ACC112 (cell line): Measurements from ENCODE around the gene C6orf118.

Experiments used
- H2AFZ ChIP-seq: fragments of 200-600 bp; sonication (generic); one replicate; pipeline ENCODE4 v1.6.0; 2017; ENCODE audit warnings: antibody characterized with exemption, low read length; ENCODE audit not compliant: unreplicated experiment
- H3K27ac ChIP-seq: fragments of 200-600 bp; sonication (generic); 2 replicates; pipeline ENCODE4 v1.5.1; 2014; ENCODE audit warnings: low read depth, mild to moderate bottlenecking, antibody characterized with exemption, low read length, moderate library complexity
- H3K27me3 ChIP-seq: fragments of 200-600 bp; sonication (generic); 2 replicates; pipeline ENCODE4 v1.6.1; 2014; ENCODE audit warnings: mild to moderate bottlenecking, antibody characterized with exemption, low read length, moderate library complexity, mixed read lengths; ENCODE audit not compliant: insufficient read depth
- H3K36me3 ChIP-seq: fragments of 200-600 bp; sonication (generic); 2 replicates; pipeline ENCODE4 v1.6.1; 2016; ENCODE audit warnings: mild to moderate bottlenecking, antibody characterized with exemption, low read length, moderate library complexity, mixed read lengths; ENCODE audit not compliant: insufficient read depth
- H3K4me1 ChIP-seq: fragments of 200-600 bp; sonication (generic); one replicate; pipeline ENCODE4 v1.6.1; 2016; ENCODE audit warnings: low read length, mixed read lengths; ENCODE audit not compliant: insufficient read depth, unreplicated experiment, control insufficient read depth
- H3K4me3 ChIP-seq: fragments of 200-600 bp; sonication (generic); 2 replicates; pipeline ENCODE4 v1.5.1; 2014; ENCODE audit warnings: mild to moderate bottlenecking, low read depth, low read length
- H3K79me2 ChIP-seq: fragments of 200-600 bp; sonication (generic); one replicate; pipeline ENCODE4 v1.6.0; 2016; ENCODE audit warnings: low read length; ENCODE audit not compliant: control insufficient read depth, unreplicated experiment, insufficient read depth

The C6orf118 gene

GRCh38 chr6:165298875-165299274, 10.5 kb downstream of the C6orf118 start:
- Histone ChIP-seq H3K4me1 (no peaks in the 10 kb centered on the region), H3K36me3 (no peaks in the 10 kb centered on the region), H3K79me2 (no peaks in the 10 kb centered on the region), H3K27ac (no peak overlapping the region), H2AFZ (no peak overlapping the region), H3K27me3 (no peaks in the 10 kb centered on the region), H3K4me3 (no peak overlapping the region)

- no peak overlapping the region for H3K4me3 ChIP-seq
- H3K4me1 ChIP-seq = no peaks in the 10 kb centered on the region
- no peak overlapping the region for H2AFZ ChIP-seq
- no peaks in the 10 kb centered on the region for H3K79me2 ChIP-seq
- no peak overlapping the region for H3K27ac ChIP-seq
- H3K36me3 ChIP-seq = no peaks in the 10 kb centered on the region
- H3K27me3 ChIP-seq = no peaks in the 10 kb centered on the region
These were observed 11.0 kb downstream of the C6orf118 start for GRCh38 chr6:165298402-165298801.

GRCh38 chr6:165292657-165293056, 16.7 kb downstream of the C6orf118 start:
- Histone ChIP-seq H3K36me3 (no peaks in the 10 kb centered on the region), H3K4me1 (no peaks in the 10 kb centered on the region), H3K27ac (no peak overlapping the region), H3K4me3 (no peak overlapping the region), H3K79me2 (no peaks in the 10 kb centered on the region), H3K27me3 (0 out of 2 replicates have a peak, but pooled peaks cover 4% of the 10 kb centered on the region), H2AFZ (no peak overlapping the region)

- no peak overlapping the region for H3K27ac ChIP-seq
- no peaks in the 10 kb centered on the region for H3K36me3 ChIP-seq
- H3K4me1 ChIP-seq = no peaks in the 10 kb centered on the region
- no peak overlapping the region for H3K4me3 ChIP-seq
- H3K27me3 ChIP-seq = peaks cover 4% of the 10 kb centered on the region; the same call in 1 of the 2 replicates
- H2AFZ ChIP-seq = no peak overlapping the region
- no peaks in the 10 kb centered on the region for H3K79me2 ChIP-seq
These were observed 34.8 kb downstream of the C6orf118 start for GRCh38 chr6:165274611-165275010.

- Histone ChIP-seq H3K36me3 (no peaks in the 10 kb centered on the region), H2AFZ (no peak overlapping the region), H3K27ac (no peak overlapping the region), H3K27me3 (peaks cover 4% of the 10 kb centered on the region; the same call in 1 of the 2 replicates), H3K4me1 (no peaks in the 10 kb centered on the region), H3K79me2 (no peaks in the 10 kb centered on the region), H3K4me3 (no peak overlapping the region)
These were observed 36.8 kb downstream of the C6orf118 start for GRCh38 chr6:165272585-165272984.

GRCh38 chr6:165268987-165269386, 40.4 kb downstream of the C6orf118 start:
- no peak overlapping the region for H2AFZ ChIP-seq

GRCh38 chr6:165266621-165267020, 42.8 kb downstream of the C6orf118 start:
- Histone ChIP-seq H3K27ac (no peak overlapping the region), H3K4me3 (no peak overlapping the region), H3K4me1 (no peaks in the 10 kb centered on the region), H3K36me3 (no peaks in the 10 kb centered on the region), H3K79me2 (no peaks in the 10 kb centered on the region), H2AFZ (no peak overlapping the region), H3K27me3 (no peaks in the 10 kb centered on the region)

More at GRCh38 chr6:165268987-165269386, 40.4 kb downstream of the C6orf118 start:
- Histone ChIP-seq H3K27me3 (no peaks in the 10 kb centered on the region), H3K27ac (no peak overlapping the region), H3K4me3 (no peak overlapping the region), H3K36me3 (no peaks in the 10 kb centered on the region), H3K79me2 (no peaks in the 10 kb centered on the region), H3K4me1 (no peaks in the 10 kb centered on the region)

GRCh38 chr6:165266191-165266590, 43.2 kb downstream of the C6orf118 start:
- no peaks in the 10 kb centered on the region for H3K36me3 ChIP-seq
- H3K27ac ChIP-seq = no peak overlapping the region
- no peaks in the 10 kb centered on the region for H3K4me1 ChIP-seq
- no peaks in the 10 kb centered on the region for H3K27me3 ChIP-seq
- no peak overlapping the region for H3K4me3 ChIP-seq
- H3K79me2 ChIP-seq = no peaks in the 10 kb centered on the region
- H2AFZ ChIP-seq = no peak overlapping the region

- H3K36me3 ChIP-seq = no peaks in the 10 kb centered on the region
- H3K27me3 ChIP-seq = no peaks in the 10 kb centered on the region
- no peak overlapping the region for H3K27ac ChIP-seq
- H3K4me1 ChIP-seq = no peaks in the 10 kb centered on the region
- no peaks in the 10 kb centered on the region for H3K79me2 ChIP-seq
- no peak overlapping the region for H3K4me3 ChIP-seq
- H2AFZ ChIP-seq = no peak overlapping the region
These were observed 48.9 kb downstream of the C6orf118 start for GRCh38 chr6:165260462-165260861.

- no peak overlapping the region for H3K4me3 ChIP-seq
- H3K79me2 ChIP-seq = no peaks in the 10 kb centered on the region
- no peaks in the 10 kb centered on the region; the same call in 1 of the 2 replicates for H3K27me3 ChIP-seq
- no peak overlapping the region for H2AFZ ChIP-seq
- no peak overlapping the region for H3K27ac ChIP-seq
- H3K4me1 ChIP-seq = no peaks in the 10 kb centered on the region
- no peaks in the 10 kb centered on the region for H3K36me3 ChIP-seq
These were observed 59.6 kb downstream of the C6orf118 start for GRCh38 chr6:165249808-165250207.

- H3K27ac ChIP-seq = no peak overlapping the region
- no peaks in the 10 kb centered on the region for H3K36me3 ChIP-seq
- no peaks in the 10 kb centered on the region for H3K27me3 ChIP-seq
- H3K4me1 ChIP-seq = no peaks in the 10 kb centered on the region
- no peak overlapping the region for H3K4me3 ChIP-seq
- H3K79me2 ChIP-seq = no peaks in the 10 kb centered on the region
- peak overlapping the region; percentile 0 for H2AFZ ChIP-seq
These were observed 63.7 kb downstream of the C6orf118 start for GRCh38 chr6:165245701-165246100.
